ENCODE results near the gene SLCO3A1.

Gene SLCO3A1

DNA sequence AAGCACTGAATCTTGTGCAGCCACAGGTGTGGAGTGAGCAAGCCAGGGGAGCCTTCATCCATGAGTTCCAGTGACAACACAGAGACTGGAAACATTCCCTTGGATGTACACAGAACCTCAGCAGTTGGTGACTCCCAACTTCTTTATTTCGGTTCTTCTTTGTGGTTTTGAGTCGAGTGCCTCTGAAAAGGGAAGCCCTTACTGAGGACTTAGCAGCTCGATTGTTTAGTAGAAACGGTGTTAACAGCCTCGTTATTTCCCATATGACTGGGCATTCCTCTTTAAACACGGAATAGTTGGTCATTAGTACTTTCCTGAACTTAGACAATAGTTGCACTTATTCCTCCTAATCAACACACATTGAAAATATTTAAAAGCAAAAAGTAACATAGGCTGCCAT is 7.7 kb downstream of the SLCO3A1 start:
- no peak for DNase-seq (ENCODE audit: low spot score)

DNA sequence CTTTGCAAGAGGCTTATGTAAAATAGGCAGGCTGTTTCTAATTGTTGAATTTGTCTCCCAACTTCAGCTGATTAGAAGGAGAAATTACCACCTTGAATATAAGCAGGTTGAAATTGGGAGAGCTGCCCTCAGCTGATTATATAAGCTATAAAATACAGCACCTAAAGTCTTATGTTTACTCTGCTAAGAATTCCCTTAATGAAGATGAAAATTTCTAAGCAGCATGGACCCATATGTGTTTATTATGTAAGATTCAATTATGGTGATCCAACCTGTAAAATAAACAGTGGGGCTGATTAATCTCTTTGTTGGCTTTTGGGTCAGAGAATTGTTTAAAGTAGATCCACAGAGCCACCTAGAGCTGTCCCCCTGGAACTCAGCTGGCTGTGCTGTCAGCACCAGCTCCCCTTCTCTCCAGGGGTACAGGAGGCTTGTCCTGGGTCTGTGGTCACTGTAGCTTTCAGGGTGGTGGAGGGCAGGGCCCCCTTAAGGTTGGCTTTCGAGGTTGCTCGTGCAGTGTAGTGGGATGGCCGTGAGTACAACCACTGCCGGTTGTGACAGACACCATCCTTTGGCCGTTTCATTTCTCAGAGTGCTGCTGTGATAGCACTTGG is 9.5 kb downstream of the SLCO3A1 start:
- no peak for DNase-seq (ENCODE audit: low spot score)

DNA sequence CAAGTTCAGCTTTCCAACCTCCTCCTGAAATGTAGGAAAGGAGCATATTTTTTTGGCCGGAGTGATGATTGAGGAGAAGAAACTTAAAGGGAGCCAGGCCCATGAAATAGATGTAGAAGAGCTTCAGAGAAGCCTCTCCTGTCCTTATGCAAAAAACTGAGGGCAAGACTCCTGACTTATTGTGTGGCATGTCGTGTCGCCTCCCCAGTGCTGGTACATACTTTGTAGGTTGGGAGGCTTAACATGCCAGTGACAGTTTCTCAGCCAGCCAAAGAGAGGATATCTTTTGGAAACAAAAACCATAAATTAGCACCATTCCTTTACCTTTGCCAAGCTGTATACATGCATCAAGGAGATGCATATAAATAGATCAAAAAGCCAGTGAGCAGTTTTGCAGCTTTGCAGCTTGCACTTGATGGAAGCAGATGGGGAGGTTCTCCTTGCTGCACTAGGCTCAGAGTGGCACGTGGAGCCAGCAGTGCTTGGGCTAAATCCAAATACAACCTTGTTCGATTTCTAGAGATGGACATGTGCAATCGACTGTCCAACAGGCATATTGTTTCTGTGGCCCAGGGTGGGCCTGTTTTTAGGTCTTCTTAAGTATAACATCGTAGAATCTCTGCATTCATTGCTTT is 10.2 kb downstream of the SLCO3A1 start:
- no peak for DNase-seq (ENCODE audit: low spot score)

DNA sequence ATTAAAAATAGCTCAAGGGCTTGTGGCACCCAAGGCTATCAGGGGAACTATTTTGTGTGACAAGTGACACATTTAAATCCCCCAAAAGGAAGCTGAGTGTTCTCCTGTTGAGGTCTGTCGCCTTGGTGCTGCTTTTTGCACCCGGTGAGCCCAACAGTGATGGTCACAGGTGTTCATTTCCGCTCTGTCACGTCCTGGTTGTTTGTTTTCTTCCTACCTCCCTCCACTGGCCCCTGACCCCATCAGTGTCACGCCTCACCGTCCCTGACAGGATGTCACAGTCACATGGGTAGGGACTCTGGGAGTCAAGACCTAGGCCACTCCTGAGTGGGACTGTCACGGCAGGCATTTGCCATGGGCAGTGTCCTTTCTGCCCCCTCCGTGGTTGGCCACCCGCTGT is 11.2 kb downstream of the SLCO3A1 start:
- no peak for DNase-seq (ENCODE audit: low spot score)

DNA sequence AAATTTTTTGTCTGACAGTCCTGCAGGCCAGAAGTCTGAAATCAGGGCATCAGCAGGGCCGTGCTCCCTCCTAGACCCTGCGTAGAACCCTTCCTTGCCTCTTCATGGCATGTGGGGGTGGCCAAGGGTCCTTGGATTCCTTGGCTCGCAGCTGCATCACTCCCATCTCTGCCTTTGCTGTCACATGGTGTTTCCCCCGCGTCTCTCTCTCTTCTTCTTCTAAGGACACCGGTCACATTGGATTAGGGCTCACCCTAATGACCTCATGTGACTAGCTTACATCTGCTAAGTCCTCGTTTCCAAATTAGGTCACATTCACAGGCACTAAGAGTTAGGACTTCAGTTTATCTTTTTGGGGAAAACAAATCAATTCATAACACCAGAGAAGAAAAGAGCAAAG is 12.0 kb downstream of the SLCO3A1 start:
- no peak for DNase-seq (ENCODE audit: low spot score)

DNA sequence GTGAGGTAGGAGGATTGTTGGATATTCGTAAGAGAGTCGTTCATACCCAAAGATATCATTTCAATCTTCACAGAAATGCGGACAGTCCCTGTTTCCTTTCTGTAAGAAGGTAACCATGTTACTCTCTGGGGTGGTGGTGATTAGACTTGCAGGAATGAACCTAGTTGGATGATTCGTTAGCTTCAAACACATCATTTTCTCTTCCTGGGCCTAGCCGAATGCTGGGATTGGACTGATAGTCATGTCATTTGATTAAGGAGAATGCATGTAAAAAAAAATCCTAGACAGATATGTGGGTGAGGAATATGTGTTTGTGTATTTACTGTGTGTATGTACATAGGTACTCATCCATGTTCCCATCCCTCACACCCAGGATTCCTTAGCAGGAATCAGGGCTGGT is 12.4 kb downstream of the SLCO3A1 start:
- no peak for DNase-seq (ENCODE audit: low spot score)

DNA sequence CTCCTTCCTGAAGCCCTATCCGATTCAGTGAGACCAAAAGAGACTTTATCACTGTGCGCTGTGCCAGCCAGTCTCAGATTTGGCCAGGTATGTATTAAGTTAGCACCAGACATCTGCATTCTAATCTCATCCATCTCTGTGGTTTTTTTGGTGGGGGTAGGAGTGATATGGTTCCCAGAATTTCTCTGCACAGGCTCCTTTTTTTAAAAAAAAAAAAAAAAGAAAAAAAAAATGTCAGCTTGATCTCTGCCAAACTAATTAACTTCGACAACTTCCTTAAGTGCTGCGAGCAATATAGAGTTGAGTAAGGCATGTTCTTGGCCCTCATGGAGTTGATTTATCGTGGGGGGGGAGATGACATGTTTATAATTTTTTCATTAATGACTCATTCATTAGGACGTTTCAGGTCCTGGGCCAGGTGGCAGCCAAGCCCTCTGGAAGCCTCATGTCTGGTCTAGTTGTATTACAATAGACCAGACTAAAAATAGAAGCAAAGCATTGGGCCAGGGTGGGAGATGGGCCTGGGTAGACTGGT is 12.9 kb downstream of the SLCO3A1 start:
- no peak for DNase-seq (ENCODE audit: low spot score)

DNA sequence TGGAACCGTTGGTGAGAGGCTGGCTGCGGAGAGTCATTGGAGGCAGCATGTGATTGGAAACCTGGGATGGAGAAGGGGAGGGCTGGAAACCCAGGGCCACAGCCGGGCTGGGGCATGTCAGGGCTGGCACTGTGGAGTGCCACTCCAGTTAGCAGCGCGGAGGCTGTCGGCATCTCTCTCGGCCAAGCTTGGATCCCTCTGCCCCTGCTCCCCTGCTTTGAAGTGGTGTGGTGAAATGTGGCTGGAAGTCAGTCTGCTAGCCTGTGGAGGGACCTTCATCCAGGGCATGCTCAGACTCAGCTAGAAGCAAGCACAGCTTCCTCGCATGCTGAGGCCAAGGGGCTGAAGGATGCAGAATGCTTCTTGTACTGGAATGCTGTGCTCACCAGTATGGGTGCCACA is 13.5 kb downstream of the SLCO3A1 start:
- no peak for DNase-seq (ENCODE audit: low spot score)

DNA sequence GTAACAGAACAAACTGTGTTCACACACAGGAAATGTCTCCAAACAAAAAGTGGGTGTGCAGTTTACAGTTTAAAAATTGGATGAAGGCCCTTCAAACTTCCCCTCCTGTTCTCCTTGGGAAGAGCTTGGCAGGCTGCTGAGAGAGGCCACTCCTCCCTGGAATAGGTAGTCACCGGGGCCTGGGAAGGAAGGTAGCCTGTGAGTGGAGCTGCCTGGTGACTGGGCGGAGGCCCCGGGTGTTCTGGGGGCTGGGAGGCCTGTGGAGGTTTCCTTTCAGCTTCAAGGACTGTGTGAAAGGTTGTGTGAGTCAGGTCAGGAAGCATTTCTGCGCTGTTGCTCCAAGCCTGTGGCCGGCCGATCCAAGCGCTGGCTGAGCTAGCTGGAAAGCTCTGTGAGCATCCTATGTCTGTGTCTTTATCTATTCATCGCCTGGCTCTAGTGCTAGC is 14.1 kb downstream of the SLCO3A1 start:
- no peak for DNase-seq (ENCODE audit: low spot score)

DNA sequence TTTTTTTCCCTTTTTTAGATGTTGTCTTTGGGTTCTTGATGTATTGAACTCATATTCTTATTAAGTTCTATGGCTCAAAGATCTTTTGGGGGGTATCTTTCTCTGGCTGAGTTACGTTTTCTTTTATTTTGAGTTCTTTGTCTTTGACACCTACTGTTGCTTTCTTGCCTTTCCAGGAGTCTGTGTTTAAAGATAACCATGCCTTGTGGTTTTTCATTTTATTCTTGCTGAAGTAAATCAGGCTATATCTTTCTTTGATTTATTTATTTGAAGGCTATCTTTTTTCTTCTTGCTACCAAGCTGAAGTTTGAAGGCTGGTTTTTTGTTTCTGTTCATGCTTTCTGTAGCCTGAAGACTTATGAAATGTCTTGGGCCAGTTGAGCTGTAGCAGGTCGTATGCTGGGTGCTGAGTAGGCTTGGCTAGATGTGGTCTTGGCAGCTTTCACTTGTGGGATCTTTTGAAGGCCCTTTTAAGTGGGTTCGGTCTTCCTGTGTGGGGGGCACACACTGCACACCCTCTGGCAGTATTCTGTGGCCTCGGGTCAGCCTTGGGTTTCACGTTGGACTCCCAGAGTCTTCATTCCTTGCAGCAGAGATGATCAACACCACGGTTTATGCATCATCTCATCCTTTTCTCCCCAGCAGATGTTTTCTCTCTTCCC is 17.5 kb downstream of the SLCO3A1 start:
- DNase-seq (ENCODE audit: low spot score) = no peak

DNA sequence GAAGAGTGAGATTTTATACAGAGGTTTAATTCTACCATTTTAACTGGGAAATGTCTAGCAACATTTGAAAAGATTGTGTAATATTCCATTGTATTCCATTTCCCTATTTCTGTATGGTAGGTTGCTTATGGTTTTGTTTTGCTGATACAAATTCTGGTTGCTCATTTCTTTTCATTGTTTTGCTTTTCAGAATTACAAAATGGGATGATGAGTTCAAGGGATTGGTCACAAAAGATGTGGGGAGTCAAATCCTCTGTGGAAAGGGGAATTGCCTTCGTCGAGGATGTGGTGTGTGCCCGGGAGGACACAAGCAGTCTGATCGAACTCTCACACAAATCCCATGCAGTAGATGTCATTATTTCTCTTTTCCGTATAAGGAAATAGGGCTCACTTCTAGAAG is 18.3 kb downstream of the SLCO3A1 start:
- DNase-seq (ENCODE audit: low spot score) = no peak

DNA sequence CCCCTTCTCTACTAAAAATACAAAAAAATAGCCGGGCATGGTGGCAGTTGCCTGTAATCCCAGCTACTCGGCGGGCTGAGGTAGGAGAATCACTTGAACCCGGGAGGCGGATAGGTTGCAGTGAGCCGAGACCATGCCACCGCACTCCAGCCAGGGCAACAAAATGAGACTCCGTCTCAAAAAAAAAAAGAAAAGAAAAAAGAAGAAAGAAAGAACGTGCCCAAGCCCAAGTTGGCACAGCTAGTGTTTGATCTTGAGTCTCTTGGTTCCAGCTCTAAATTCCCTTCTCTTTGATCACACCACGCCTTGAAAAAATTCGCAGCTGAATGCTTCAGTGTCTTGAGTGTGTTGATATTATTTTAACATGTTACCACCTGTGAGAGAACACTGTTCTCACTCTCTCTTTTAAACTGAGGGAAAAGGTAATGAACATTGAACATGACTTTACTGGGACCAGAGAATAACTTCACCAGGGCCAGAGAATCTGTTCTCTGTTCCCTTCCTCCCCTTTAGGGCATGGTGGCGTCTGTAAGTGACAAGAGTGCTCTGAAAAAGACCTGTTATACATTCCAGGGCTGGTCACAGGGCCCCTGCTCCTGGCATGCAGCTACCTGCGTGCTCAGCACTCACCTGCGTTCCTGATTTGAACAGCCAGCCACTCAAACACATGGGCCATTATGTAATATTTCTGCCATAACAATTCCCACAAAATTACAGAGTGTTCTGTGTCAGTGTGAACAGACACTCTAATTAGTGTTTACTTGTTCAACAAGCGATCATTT is 19.0 kb downstream of the SLCO3A1 start:
- DNase-seq (ENCODE audit: low spot score) = no peak

DNA sequence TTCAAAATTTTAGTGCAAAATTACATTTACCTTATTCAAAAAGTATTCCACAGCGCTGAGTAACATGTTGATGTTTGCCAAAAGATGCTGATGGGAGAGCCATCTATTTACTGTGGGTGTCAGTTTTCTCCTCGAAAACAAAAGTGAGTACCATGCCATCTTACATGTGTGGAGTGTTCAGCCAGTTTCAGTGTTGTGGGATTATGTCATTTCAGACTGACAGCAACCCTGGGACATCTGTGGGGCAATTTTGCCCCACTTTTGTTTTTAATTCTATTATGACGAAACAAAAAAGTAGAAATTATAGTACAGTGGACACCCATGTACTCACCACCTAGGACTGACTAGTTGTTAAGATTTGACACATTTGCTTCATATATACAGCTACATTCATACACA is 19.6 kb downstream of the SLCO3A1 start:
- DNase-seq (ENCODE audit: low spot score) = no peak

DNA sequence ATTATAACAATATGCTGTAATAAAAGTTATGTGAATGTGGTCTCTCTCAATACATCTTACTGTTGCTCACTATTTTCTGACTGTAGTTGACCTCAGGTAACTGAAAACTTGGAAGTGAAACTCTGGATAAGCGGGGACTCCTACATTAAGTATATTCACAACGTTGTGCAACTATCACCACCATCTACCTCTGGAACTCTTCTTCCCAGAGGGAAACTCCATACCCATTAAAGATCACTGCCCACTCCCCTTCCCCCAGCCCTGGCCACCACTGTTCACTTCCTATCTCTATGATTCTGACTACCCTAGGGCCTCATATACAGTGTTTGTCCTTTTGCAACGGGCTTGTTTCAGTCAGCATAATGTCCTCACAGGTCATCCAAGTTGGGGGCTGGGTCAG is 20.7 kb downstream of the SLCO3A1 start:
- no peak for DNase-seq (ENCODE audit: low spot score)

DNA sequence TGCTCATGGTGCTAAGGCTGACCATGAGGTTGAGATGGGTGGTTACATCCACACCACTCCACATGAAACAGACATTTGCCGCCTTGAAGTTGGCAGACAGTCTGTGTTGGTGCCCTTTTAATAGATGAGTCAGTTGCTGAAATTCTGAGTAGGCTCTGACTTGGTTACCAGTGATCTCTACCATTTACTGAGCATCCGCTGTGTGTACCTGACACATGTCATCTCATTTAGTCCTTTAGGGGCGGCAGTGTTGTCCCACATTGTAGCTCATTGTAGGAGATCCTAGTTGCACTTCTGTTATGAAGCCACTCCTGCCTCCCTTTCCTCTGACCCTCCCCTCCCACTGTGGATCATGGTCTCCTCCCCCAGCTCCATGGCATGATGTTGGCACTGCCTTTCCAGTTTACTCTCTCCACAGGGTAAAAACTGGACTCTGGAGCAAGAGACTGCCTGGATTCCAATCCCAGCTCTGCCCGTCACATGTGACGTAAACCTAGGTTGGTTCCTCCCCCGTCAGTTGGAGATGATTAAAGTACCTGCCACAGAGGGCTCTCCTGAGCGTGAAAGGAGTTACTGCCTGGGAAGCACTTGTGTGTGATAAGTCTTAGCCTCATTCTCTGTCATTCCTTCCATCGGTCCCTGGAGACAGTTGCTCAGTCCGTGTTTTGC is 21.6 kb downstream of the SLCO3A1 start:
- DNase-seq (ENCODE audit: low spot score) = no peak

DNA sequence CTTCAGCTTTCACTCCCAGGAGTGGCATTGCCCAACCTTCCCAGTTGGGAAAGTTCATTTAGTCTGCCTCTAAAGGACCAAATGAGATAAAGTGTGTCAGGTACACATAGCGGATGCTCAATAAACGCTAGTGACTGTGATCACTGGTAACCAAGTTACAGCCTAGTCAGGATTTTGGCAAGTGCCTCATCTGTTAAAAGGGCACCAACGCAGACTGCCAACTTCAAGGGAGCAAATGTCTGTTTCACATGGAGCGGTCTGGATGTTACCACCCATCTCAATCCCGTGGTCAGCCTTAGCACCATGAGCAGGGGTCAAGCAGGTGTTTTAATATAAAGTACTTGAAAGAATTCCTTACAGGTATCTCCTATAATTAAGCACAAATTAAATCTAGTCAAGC is 22.7 kb downstream of the SLCO3A1 start:
- DNase-seq (ENCODE audit: low spot score) = no peak

DNA sequence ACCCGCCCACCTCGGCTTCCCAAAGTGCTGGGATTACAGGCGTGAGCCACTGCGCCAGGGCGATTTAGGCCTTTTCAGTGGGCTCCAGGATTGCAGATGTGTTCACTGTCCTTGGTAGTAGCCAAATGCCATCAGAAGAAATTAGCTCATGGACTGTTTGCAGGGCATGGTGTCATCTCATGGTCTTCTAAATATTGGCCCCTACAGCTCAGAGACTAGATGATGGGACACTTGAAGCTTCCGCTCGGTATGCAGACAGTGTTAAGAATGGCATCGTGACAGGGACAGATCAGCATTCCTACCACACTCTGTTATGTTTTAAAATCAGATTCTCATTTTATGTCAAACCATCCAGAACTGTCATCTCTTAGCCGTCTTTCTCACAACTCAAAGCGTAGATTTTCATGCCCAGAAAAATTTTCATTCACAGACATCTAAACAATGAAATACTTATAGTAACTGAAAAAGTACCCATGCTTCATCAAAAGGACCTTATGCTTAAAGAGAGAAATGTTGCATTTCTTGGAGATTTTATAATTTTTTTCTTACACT is 24.9 kb downstream of the SLCO3A1 start:
- DNase-seq (ENCODE audit: low spot score) = no peak

DNA sequence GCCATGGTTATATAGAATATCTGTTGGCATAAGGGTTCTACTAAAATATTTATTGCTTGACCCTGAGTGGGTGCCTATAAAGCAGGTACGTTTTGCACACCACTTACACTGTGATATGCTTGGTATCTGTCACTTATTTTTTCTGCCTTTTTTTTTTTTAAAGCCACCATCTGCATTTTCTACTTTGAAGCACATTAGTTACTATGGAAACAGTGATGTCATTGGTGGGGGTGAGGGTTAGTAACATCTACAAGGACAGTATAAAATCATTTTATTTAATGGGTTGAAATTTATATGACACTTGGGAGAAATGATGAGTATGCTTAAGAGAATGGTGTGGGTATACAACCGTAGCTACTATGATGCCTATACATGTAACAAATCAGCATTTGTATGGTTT is 25.6 kb downstream of the SLCO3A1 start:
- DNase-seq (ENCODE audit: low spot score) = no peak

DNA sequence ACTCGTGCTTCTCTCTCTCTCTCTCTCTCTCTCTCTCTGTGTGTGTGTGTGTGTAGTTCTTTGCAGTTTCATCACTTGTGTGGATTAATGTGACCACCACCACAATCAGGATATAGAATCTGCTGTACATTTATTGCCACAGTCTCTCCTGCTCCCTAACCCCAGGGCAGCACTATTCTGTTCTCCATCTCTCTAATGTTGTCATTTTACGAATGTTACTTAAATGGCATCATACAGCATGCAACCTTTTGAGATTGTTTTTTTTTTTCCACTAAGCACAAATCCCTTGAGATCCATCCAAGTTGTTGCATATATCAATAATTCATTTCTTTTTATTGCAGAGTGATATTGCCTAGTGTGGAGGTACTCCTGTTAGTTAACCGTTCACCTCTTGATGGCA is 26.9 kb downstream of the SLCO3A1 start:
- DNase-seq (ENCODE audit: low spot score) = no peak

DNA sequence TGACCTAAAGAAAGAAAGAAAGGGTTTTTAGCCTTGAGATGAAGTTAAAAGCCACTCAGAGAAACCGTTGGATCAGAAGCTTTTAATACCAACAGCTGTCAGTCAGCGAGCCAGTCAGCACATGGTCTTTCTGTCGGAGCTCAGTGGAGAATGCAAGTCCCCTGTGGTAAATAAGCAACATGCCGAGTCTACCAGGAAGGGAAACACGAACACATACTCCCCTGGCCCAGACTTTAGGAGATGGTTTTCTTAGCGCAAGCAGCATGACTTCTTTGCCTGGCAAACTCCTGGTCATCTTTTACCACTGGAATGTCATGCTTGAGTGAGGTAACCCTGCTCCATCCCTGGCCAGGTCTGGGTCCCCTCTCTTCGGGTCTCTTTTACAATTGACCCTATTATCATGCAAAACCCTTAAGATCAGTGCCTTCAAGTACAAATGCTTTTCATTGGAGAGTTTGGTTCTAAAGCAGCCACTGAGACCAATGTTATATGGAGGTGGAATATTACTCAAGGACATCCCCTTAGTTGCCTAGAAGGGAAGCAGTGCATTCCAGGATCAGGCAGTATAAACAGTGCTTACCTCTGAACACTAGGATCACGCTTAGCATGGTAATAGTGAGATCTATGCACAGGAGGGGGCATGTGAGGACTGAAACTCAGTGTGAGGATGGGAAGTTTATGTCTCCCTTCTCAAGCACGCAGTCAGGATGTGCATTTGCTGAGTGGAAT is 28.2 kb downstream of the SLCO3A1 start:
- DNase-seq (ENCODE audit: low spot score) = no peak
